EL (cell line): ENCODE results near the gene IL17B.

ENCODE experiments used
- DNase-seq: peaks from one replicate; pipeline ENCODE4 v3.0.0-alpha.2; 2016

IL17B gene

DNA sequence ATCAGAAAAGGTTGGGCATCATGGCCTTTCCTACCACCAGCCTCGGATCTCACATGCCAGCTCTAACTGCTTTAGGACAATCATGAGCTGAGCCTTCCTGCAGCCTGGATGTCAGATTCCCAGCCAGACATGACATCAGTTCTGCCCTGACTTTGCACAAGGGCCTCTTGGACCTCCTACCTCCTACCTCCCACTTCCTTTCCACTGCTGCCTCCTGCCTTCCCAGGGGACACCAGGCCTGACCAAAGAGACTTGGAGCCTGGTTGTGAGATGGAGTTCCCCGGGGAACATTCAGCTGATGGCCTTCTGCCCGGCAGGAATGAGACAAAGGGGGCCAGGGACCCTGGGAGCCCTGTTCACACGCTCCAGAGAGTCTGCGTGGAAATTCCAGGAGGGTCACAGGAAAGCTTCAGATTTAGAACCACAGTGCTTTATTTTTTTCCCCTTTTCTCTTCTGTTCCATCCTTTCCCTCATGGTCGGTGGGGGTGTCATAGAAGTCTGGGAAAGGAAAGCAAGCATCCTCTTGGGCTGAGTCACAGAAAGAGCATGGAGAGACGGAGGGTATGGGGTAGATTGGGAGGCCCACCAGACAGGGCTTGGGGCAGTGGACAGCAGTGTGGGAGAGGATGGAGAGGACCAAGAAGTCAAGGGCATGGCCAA is 35.4 kb upstream of the IL17B start:
- DNase-seq: peak; percentile 72

DNA sequence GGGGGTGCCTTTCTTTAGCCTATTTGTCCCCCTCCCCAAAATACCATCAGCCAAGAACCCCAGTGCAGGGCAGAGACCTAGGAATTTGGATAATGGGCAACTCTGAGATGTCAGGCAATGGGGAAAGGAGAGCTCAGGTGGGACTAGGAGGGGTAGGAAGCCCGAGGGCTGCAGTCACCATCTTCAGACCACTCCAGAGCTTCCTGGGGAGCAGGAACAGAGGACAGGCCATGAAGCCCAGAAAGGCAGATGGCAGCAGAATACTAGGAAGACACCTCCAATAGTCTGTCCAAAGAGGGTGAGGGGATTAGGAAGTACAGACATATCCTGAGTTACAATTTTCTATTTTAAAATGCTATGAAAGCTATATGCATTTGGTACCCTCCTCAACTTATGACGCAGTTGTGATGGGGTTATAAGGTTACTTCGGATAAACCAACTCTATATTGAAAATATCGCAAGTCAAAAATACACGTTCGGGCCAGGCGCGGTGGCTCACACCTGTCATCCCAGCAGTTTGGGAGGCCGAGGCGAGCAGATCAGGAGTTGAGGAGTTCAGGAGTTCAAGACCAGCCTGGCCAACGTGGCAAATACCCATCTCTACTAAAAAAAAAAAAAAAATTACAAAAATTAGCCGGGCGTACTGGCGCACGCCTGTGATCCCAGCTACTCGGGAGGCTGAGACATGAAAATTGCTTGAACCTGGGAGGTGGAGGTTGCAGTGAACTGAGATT is 34.6 kb upstream of the IL17B start:
- no peak for DNase-seq

DNA sequence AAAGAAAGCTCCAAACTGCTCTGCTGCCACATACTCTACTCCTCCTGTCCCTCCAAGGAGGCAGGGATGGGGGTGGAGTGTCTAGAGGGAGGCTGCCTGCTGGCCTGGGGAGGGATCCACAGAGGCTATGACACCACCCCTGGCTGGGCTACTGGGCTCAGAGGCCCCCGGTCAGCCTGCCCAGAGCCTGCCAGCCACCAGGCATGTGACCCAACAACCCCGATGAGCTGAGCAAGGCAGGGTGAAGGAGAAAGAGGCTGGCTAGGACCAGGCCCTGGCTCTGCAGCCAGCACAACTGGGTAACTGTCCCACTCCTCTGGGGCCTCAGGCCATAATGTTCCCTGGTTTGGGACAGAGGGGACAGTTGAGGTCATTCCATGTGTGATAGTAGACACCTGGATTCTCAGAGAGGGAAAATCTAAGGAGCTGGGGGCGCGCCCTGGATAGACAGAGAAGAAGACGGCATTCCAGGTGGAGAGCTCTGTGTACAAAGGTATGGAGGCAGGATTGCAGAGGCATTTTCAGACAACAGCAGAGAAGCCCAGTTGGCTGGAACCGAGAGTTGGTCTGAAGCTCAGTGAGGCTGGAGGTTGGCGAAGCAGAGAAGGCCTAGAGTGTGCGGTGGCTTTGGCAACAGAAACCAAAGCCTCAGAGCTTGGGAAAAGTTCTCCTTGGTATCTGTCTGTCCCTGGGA is 33.8 kb upstream of the IL17B start:
- DNase-seq: no peak

DNA sequence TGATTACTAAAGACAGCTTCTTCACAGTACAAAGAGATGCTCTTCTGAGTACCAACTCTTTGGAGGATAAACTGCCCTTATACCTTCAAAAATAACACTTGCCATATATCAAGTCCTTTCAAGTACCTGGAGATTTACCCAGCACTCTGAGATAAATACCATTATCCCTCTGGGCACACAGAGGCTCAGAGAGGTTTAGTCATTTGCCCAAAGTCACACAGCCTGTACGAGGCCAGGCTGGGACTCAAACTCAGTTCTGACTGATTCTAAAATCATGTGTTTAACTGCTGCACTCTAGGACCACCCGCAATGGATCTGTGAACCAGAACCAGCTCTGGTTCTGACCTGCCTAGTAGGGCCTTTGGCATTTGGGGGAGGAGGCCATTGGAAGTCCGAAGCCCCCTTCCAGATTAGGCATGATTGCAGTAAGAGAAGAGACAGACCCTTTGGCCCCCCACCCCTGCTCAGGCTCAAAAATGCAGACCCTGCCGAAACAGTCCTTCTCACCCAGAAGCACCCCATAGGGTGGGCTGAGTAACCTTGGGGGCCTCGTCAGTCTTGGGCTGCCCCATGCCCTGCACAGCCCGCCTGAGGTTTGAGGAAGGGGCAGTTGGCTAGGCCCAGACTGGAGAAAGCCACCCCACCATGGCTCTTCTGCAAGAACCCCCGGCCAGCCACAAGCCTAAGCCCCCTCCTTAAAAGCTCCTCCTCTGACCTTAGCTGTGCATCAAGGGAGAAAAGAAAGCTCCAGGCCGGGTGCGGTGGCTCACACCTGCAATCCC is 32.8 kb upstream of the IL17B start:
- no peak for DNase-seq

DNA sequence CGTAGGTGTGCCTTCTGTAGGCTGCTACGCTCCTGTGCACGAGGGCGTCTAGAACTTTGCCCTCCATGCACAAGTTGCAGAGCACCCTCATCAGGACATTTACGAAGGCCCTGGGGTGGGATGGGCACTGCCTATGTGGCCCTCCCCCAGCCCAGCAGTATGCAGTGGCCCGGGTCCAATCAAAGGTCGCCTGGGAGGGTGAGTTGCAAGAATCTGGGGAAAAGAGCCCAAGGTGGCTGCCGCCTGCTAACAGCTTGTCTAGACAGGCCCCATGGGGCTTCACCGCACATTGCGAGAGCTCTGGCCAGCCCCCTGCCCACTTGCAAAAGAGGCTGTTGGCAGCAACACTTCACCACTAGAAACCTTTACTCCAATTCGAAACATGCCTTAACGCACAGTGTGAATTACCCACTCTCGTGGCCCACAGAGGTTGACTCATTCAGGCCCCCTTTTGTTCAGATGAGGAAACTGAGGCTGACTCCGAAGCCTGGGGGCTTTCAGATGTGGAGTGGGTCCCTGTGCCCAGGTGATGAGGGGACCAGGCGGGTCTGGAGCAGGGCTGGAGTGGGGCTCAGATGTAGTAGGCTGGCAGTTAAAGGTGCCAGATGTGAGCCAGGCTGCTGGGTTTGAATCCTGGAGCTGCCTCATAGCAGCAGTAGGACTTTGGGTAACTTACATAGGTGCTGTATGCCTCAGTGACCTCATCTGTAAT is 31.8 kb upstream of the IL17B start:
- DNase-seq: no peak

DNA sequence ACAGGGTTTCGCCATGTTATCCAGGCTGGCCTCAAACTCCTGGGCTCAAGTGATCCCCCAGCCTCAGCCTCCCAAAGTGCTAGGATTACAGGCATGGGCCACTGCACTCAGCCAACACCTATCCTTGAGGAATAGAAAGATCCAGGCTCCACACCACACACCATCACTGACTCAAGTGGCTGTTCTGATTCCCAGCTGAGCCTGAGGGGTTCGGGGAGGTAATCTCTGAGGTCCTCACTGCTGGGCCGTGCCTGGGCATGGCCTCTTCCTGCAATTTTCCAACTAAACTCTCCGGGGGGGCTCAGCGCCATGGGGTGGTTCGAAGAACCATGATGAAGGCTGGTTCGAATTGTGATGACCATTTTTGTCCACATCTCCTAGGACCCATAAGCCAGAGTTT is 31.0 kb upstream of the IL17B start:
- DNase-seq: no peak

DNA sequence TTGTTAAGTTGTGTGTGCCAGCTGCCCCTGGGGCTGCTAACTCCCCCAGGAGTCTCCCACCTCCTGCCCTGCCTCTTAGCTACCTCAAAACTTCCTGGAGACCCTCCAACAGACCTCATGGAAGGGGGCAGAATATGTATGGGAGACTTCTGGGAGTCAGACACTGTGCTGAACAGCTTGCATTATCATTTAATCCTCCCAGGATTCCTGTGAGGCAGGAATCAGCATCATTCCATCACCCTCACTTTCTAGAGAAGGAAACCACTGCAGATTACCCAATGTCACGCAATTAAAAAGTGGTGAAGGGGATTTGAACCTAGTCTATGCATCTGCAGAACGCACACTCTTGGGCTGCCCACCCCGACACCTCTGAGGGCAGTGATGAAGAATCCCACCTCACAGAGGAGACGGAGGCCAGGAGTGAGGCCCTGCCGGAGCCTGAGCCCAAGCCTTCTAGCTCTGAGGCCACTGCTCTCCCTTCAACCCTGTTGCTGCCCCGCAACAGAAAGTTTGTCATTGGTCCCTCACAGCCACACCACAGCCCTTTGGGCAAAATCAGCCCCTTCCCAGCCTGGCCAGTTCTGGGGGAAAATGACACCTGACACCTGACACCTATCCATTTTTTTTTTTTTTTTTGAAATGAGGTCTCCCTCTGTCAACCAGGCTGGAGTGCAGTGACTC is 30.3 kb upstream of the IL17B start:
- no peak for DNase-seq

DNA sequence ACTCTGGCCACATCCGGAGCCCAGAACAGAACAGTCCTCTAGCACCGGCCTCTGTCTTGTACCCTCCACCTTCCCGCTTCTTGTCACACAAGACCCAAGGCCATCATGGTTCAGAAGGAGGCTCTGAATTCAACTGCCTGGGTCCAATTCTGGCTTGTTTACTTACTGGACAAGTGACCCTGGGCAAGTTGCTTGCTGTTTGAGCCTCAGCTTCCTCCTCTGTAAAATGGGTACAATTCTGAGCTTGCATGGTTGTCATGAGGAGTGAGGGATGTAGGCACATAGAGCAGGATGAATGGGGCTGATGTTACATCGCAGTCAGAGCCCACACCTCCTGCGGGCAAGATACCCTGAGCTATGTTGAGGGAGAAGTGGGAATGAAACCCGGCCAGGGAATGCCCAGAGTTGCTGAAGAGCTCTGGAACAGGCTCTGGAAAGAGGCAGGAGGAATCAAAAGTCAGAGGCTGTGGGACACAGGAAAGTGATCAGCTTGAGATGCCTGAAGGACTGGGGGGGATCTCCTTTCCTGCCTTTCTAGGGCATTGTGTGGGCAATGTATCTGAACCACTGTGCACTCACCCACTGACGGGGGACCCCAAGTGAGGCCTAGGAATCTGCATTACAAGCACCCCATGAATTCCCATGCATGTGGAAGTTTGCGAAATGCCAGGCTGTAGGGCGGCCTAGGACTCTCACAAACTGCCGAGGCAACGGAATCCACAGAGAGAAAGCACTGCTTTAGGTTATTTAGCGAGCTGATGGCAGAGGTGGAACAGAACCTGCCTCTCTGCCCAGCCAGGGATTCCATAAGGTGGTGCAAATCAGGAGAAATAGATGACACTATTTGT is 29.4 kb upstream of the IL17B start:
- no peak for DNase-seq

DNA sequence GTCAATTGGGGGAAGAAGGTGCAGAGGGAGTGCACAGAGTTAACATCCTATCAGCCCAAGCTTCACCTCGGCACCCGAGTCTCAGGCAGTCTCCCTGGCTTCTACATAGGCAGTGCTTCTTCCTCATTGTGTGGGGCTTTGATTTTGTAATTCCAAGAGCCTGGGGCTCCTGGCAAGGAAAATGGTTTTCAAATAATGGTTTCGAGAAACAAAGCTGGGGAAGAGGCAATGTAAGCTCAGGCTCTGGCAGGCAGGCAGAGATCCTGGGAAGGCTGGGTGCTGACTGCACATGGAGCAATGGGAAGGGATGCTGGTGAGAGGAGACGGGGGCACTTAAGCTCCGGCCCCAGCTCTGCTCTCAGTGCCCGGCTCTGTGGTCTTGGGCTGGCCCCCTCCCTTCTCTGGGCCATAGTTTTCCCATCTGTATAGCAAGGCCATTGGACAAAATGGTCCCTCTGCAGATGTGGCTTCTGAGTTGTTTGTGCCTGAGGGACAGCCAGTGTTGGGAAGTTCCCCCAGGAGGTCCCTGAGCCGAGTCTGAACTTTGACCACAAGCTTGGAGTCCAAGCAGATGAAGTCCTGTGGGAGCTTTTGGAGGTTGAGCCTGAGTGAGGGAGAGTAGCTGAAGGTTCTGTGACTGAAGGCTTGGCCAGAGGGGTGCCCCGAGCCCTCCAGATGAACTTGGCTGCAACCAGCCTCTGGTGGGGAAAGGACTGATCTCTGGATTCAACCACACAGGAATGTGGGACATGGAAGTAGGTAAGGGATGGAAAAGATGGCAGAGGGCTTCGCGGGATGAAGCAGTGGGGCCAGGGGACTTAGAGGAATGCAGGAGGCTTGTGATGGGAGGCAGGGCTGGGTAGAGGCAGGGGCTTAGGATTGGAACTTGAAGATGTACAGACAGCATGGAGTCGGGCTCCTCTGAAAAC is 28.5 kb upstream of the IL17B start:
- peak; percentile 49 for DNase-seq

DNA sequence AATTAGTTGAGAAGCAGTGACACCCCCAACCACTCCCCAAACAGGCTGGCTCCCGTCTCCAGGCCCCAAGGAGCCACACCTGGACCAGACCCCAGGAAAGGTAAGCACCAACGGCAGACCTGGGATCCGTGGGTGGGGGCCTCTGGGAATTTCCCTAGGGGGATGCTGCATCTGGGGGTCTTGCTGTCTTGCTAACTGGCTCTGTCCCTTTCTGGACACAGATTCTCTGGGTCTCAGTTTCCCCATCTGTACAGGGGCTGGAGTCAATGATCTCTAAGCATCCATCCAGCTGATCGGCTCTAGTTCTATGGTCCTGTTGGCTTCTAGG is 27.9 kb upstream of the IL17B start:
- no peak for DNase-seq

DNA sequence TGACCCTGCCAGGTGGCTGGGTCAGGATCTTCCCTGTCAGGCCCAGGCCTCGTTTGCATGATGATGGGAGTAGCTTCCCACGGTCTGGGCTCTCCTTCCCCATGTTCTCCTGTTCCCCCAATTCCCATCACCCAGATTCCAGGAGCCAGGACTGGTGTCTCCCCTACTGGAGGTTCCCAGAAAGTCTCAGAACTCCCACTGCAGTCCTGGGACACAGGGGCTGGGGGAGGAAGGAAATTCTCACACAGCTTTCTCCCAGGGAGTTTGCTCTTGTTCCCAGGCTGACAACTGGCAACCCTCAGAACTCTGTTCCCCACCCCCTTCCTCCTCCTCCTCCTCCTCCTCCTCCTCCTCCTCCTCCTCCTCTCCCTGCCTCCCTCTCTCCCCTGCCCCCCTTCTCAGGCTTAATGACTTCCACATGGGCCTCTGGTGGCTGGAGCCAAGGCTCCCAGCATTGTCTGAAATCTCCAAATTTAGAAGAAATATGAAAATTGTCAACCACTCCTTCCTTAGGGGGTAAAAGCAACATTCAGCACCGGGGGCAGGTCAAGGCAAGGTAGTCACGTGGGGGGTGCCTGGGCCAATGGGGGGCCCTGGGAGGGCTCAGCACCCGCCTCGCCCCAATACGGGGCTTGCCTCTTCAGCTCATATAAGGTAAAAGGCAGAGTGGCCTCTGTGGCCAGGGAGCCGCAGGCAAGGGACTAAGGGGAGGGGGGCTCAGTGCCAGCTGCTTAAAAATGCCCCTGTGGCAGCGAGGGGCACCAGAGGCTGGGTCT is 27.3 kb upstream of the IL17B start:
- peak; percentile 94 for DNase-seq

DNA sequence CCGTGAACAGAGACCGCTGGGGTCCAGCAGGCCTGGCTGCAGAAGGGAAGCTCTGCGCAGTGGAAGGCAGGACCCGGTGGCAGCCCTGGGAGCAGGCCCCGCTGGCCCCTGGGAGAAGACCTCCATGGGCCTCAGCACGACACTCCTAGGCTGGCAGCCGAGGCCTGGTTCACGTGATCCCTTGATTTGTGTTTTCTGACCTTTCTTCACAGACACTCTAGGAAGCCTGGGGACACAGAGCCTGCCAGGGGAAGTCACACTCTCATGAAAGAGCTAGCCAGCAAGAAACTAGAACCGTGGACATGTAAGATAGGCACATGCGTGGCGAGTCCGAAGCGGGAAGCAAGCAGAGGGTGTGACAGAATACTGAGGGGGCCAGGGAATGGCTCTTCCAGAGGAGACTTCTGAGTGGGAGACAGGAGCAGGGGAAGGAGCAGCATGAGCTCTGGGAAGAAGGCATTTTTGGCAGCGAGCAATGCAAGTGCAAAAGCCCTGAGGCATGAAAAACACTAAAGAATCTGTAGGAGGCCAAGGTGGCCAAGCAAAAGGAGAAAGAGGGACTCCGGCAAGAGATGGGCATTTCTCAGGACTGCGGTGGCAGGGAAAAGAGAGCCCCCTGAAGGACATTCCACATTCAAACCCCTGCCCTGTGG is 26.6 kb upstream of the IL17B start:
- DNase-seq: peak; percentile 53

DNA sequence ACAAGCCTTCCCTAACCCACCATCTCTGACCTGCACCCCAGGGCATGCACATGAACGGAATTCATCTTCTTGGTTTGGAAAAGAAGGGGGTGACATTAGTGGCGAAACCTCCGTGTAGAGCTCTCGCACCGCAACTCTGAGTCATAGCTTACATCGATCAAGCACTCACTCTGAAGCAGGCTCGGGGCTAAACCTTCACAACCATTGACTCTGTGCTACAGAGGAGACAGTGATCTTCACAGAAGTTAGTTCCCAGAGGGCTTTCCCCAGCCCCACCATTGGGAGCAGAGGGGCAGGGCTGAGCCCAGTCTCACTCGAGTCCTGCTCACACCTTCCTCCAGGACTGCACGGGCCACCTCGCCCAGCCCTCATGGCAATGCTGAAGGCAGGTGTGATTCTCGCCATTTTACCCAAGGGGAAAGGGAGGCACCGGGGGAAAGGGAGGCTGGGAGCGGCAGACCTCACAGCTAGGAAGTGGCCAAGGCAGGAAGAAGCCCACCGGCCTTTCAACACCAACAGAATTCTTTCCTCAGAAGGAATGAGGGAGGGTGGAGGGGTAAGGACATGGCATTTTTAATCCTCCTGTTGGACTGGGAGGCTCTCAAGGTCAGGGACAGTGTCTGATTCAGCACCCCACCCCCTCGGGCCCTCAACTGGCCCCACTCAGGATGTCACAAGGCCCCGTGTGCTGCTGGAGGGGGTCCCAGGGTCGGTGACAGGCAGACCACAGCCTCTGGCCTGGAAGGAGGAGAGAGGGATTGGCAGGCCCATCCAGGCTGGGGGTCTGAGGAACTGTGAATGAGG is 25.9 kb upstream of the IL17B start:
- DNase-seq: peak; percentile 93

DNA sequence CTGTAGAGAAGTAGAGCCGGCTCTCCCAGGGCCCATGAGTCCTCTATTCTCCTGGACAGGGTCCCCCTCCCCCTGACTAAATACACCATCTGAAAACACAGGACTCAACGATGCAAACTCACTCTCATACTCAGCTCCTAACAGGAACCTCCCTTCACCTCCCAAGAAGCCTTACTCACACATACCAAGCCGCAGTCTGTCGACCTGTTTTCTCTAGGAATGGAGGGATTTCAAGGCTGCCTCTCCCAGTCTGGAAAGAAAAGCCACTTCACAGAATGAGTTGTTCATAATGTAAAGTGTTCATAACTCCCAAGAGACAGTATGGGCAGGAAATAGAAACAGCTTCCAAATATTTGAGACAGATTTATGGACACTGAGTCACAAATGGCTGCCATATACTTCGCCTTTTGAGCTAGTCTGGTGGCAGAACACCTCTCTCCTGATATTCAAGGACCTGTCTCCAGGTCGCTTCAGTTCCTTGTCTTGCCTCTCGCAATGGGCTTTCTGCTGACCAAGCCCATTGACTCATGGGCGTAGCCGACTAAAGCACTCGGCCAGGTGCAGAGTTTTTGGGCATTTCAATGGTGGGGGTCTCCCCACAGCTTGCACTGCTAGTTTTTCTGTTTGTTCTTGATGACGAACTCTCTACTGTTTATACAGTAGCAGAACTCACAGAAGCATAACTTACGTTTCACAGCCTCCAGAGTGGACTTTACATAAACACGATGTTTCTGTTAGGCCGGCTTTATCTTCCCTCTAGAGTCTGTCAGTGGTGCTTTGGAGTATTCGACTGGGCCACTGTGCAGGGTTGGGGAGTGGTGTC is 25.0 kb upstream of the IL17B start:
- peak; percentile 88 for DNase-seq

DNA sequence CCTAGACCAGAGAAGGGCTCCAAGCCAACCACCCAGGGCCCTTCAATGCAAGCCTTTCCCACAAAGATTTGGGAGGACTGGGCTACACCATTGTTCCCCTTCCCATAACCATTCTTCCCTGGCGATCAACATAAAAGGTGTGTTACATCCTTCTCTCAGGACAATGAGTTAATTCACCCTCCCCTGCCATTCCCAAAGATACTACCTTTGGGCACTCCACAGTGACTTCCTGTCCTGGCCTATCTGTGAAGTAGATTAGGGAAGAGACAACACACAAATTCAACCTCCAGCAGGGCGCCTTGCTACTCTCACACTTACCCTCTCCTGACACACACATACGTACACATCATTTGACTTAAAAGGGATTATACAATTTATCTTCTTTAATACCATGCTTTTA is 23.2 kb upstream of the IL17B start:
- DNase-seq: no peak

DNA sequence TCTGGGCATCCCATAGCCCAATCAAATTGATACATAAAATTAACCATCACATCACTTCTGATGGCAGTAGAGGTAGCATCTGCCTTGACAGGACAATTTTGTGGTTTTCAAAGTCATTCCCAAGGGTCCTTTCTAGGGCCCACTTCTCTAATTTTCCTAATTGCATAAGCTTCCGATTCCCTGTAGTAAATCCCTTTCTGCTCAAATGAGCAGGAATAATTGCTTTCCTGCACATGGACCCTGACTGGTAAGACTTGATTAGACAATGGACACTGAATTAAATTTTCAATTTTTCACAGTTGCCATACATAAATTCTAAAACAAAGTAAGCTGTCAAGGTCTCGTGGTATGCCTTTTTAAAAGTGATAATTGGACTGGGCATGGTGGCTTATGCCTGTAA is 22.0 kb upstream of the IL17B start:
- no peak for DNase-seq

DNA sequence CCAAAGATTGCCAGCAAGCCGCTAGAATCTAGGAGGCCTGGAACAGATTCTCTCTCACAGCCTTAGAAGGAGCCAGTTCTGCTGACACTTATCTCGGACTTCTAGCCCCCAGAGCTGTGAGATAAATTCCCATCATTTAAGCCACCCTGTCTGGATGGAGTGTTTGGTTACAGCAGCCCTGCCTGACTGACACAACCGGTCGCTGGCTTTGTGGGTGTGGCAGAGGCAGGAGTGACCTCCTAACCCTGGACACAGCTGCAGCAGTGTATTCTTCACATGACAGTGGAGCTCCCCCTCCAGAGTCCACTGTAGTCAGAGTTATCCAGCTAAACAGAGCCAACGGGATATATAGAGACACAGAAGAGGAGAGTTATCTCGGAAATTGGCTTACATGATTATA is 21.2 kb upstream of the IL17B start:
- DNase-seq: no peak
